Measurements from ENCODE around the gene LHFPL6. TPM values are rescaled to one million over a fixed set of nuclear protein-coding genes. Genes with fewer than 3 reads are reported as not detected.

Gene LHFPL6
- total RNA-seq, 1 experiment from 2014 or later, result 25.7 TPM

DNA sequence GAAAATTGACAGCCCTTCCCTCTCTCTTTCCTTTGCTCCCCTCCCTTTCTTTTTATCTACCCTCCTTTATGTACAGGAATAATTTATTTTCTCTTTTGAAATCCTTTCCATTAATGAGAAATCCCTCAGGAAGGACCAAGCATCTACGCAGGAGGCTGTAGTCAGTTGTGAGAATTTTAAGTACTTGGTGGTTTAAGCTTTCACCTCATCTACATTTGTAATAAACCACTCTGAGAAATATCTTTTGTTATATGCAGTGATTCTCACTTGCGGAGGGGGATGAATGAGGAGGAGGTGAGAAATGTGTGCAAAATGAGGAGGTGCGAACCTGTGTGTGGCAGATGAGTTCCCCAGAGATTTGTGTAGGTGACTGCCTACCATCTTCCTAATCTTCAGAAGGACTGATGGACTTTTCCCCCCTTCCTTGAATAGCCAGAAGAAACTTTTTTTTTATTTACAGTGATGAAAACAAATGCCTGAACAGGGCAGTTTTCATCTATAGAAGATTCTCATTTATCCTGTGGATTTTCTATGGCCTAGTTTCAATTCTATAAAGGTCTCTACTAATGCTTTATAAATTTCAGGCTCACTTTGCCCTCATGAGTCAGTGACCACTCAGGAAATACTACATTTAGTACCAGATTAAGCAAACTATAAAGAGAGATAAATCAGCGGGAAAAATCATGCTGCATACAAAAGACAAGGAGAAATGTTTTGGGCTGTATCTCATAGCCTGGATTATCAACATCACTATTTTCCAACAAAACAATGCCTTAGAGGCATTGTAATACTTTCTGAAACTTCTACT lies 118.3 kb downstream of the LHFPL6 start:
- Histone ChIP-seq H3K27ac (ENCODE audit: low read length) (no peak overlapping the region), H3K36me3 (ENCODE audit: control insufficient read depth, insufficient read depth, low read length) (no peaks in the 10 kb centered on the region), H3K9me3 (ENCODE audit: control insufficient read depth, insufficient read depth, low read depth, low read length) (no peaks in the 10 kb centered on the region), H3K4me3 (ENCODE audit: low read depth in 2 of 2, low read length in 2 of 2) (no peak overlapping the region), H3K27me3 (ENCODE audit: control insufficient read depth, insufficient read depth, low read length) (no peaks in the 10 kb centered on the region), H3K4me1 (ENCODE audit: control insufficient read depth, insufficient read depth, low read length) (no peaks in the 10 kb centered on the region; the same call in 1 of the 2 replicates)
- POLR2A ChIA-PET, result no interaction called here
- DNase-seq (ENCODE audit: low read depth, low spot score) (no peak), ATAC-seq (no peak)
- in situ Hi-C loops (cut with HindIII; ENCODE audit: low pct_unique_long_range_greater_than_20kb, low sequenced_read_pairs) (no loop called here), intact Hi-C loops (cut with micrococcal nuclease; ENCODE audit: unreplicated experiment) (no loop called here)
- TF ChIP-seq TCF7L2 (IDR thresholded peaks at IDR 0.05; ENCODE audit: low read depth, low read length) (no peak), POLR2AphosphoS5 (IDR thresholded peaks at IDR 0.05; ENCODE audit: low read depth, low read length) (no peak), SIN3A (IDR thresholded peaks at IDR 0.05; ENCODE audit: borderline replicate concordance, insufficient read depth, low read depth, low read length) (no peak)
- TF ChIP-seq, protein P1, sequence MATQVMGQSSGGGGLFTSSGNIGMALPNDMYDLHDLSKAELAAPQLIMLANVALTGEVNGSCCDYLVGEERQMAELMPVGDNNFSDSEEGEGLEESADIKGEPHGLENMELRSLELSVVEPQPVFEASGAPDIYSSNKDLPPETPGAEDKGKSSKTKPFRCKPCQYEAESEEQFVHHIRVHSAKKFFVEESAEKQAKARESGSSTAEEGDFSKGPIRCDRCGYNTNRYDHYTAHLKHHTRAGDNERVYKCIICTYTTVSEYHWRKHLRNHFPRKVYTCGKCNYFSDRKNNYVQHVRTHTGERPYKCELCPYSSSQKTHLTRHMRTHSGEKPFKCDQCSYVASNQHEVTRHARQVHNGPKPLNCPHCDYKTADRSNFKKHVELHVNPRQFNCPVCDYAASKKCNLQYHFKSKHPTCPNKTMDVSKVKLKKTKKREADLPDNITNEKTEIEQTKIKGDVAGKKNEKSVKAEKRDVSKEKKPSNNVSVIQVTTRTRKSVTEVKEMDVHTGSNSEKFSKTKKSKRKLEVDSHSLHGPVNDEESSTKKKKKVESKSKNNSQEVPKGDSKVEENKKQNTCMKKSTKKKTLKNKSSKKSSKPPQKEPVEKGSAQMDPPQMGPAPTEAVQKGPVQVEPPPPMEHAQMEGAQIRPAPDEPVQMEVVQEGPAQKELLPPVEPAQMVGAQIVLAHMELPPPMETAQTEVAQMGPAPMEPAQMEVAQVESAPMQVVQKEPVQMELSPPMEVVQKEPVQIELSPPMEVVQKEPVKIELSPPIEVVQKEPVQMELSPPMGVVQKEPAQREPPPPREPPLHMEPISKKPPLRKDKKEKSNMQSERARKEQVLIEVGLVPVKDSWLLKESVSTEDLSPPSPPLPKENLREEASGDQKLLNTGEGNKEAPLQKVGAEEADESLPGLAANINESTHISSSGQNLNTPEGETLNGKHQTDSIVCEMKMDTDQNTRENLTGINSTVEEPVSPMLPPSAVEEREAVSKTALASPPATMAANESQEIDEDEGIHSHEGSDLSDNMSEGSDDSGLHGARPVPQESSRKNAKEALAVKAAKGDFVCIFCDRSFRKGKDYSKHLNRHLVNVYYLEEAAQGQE (IDR thresholded peaks at IDR 0.05; ENCODE audit: insufficient read depth in 1 of 2, low read depth in 2 of 2, low read length in 1 of 2), result no peak
- TF ChIP-seq, protein P2, sequence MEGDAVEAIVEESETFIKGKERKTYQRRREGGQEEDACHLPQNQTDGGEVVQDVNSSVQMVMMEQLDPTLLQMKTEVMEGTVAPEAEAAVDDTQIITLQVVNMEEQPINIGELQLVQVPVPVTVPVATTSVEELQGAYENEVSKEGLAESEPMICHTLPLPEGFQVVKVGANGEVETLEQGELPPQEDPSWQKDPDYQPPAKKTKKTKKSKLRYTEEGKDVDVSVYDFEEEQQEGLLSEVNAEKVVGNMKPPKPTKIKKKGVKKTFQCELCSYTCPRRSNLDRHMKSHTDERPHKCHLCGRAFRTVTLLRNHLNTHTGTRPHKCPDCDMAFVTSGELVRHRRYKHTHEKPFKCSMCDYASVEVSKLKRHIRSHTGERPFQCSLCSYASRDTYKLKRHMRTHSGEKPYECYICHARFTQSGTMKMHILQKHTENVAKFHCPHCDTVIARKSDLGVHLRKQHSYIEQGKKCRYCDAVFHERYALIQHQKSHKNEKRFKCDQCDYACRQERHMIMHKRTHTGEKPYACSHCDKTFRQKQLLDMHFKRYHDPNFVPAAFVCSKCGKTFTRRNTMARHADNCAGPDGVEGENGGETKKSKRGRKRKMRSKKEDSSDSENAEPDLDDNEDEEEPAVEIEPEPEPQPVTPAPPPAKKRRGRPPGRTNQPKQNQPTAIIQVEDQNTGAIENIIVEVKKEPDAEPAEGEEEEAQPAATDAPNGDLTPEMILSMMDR (IDR thresholded peaks at IDR 0.05), result no peak
- CTCF ChIA-PET, result interaction anchor here (0.6 kb wide), 1 partner anchor 48 kb away, joined by 3 read pairs; no protein-coding TSS in a partner anchor
- no TSS peak for BruUV-seq (replicated peaks)

GRCh38 chr13:39483326-39483725 lies 119.7 kb downstream of the LHFPL6 start:
- H3K36me3 ChIP-seq (ENCODE audit: control insufficient read depth, insufficient read depth, low read length), result no peaks in the 10 kb centered on the region
- in situ Hi-C loops (cut with HindIII; ENCODE audit: low pct_unique_long_range_greater_than_20kb, low sequenced_read_pairs) (no loop called here), intact Hi-C loops (cut with micrococcal nuclease; ENCODE audit: unreplicated experiment) (no loop called here)
- H3K4me3 ChIP-seq (ENCODE audit: low read depth in 2 of 2, low read length in 2 of 2), result no peak overlapping the region
- ChIA-PET CTCF (no interaction called here), POLR2A (no interaction called here)
- BruUV-seq (replicated peaks), result no TSS peak
- DNase-seq (ENCODE audit: low read depth, low spot score), result no peak
- no peaks in the 10 kb centered on the region for H3K9me3 ChIP-seq (ENCODE audit: control insufficient read depth, insufficient read depth, low read depth, low read length)
- H3K4me1 ChIP-seq (ENCODE audit: control insufficient read depth, insufficient read depth, low read length), result no peaks in the 10 kb centered on the region; the same call in 1 of the 2 replicates
- ATAC-seq, result no peak
- H3K27ac ChIP-seq (ENCODE audit: low read length), result no peak overlapping the region
- TF ChIP-seq POLR2AphosphoS5 (IDR thresholded peaks at IDR 0.05; ENCODE audit: low read depth, low read length), result no peak
- TF ChIP-seq, protein P1 (IDR thresholded peaks at IDR 0.05; ENCODE audit: insufficient read depth in 1 of 2, low read depth in 2 of 2, low read length in 1 of 2), result no peak
- TF ChIP-seq, protein P2 (IDR thresholded peaks at IDR 0.05), result no peak
- TF ChIP-seq SIN3A (IDR thresholded peaks at IDR 0.05; ENCODE audit: borderline replicate concordance, insufficient read depth, low read depth, low read length), result no peak
- no peak for TF ChIP-seq TCF7L2 (IDR thresholded peaks at IDR 0.05; ENCODE audit: low read depth, low read length)
- H3K27me3 ChIP-seq (ENCODE audit: control insufficient read depth, insufficient read depth, low read length), result no peaks in the 10 kb centered on the region

Data from Panc1 (cell line).